Mucosa of descending colon (tissue), 3 donors: ENCODE data around the gene ATIC. TPM values are rescaled to one million over a fixed set of nuclear protein-coding genes. Genes with fewer than 3 reads are reported as not detected.

Experiments used
- ATAC-seq: fragments of 200-7000 bp; cut with Tn5 transposase; one replicate; pipeline ENCODE4 v1.9.1; 2020; ENCODE audit warnings: mild to moderate bottlenecking, moderate library complexity
- DNase-seq, 3 donors: peaks; one replicate each; pipeline ENCODE4 v3.0.0-alpha.2; 2020
- H3K36me3 ChIP-seq: fragments of 200-600 bp; one replicate; pipeline ENCODE4 v1.8.0; 2021; ENCODE audit warnings: low read depth, mild to moderate bottlenecking
- H3K4me1 ChIP-seq: fragments of 200-600 bp; one replicate; pipeline ENCODE4 v1.8.0; 2021; ENCODE audit warnings: low read depth, mild to moderate bottlenecking
- H3K4me3 ChIP-seq: fragments of 200-600 bp; one replicate; pipeline ENCODE4 v1.8.0; 2021; ENCODE audit warnings: mild to moderate bottlenecking
- H3K9me3 ChIP-seq: fragments of 200-600 bp; one replicate; pipeline ENCODE4 v1.8.0; 2021; ENCODE audit warnings: mild to moderate bottlenecking
- CTCF ChIP-seq: fragments of 200-600 bp; IDR thresholded peaks from one replicate; pipeline ENCODE4 v1.8.0; 2022; ENCODE audit warnings: antibody characterized with exemption, mild to moderate bottlenecking
- intact Hi-C, 2 donors: fragments of 100-400 bp; cut with DNase I in 1 of 2; cut with micrococcal nuclease in 1 of 2; formaldehyde crosslinking; loops; one replicate each; pipeline versions ENCODE4 v1.11.0 to v1.11.1; 2022; cut with DNase I, micrococcal nuclease
- total RNA-seq, 3 donors: library from RNA; stranded (reverse); fragmentation: NEBNext Ultra II Directional in 2 of 3; extraction: Animal tissue kit (Norgen Biotek cat#: 25700) in 2 of 3; gene quantifications; one replicate each; pipeline versions ENCODE4 v1.2.1 to v1.2.4, GENCODE V29; 2021 to 2023
- donor health status: DM: no; HTN: no; CAD: no; lungs with moderate emphysema.
- donor health status: DM: no; HTN: no; CAD: no.
- donor health status: DM: no; HTN: yes; CAD: no.

ATIC gene
- total RNA-seq, 3 donors from 2014 or later = 73.8 to 91.2 (median 76.6) TPM

GRCh38 chr2:215328066-215328465 lies 16.2 kb downstream of the ATIC start:
- Histone ChIP-seq H3K36me3 (no peaks in the 10 kb centered on the region), H3K9me3 (no peaks in the 10 kb centered on the region), H3K4me3 (no peak overlapping the region), H3K4me1 (peaks cover 5% of the 10 kb centered on the region)
- no peak for ATAC-seq
- no peak for DNase-seq
- intact Hi-C loops = no loop called here
- TF ChIP-seq CTCF = no peak

GRCh38 chr2:215332872-215333595 lies 21.2 kb downstream of the ATIC start:
- Histone ChIP-seq H3K4me3 (no peak overlapping the region), H3K4me1 (peaks cover 9% of the 10 kb centered on the region), H3K9me3 (no peaks in the 10 kb centered on the region), H3K36me3 (no peaks in the 10 kb centered on the region)
- ATAC-seq (peak; percentile 98), DNase-seq (peak in 1 of 3 donors; percentile 72)
- TF ChIP-seq CTCF = no peak
- intact Hi-C loops = no loop called here

- H3K4me3 ChIP-seq = no peak overlapping the region
- TF ChIP-seq CTCF = no peak
- intact Hi-C loops = no loop called here
- ATAC-seq (no peak), DNase-seq (no peak)
- no peaks in the 10 kb centered on the region for H3K9me3 ChIP-seq
- no peaks in the 10 kb centered on the region for H3K36me3 ChIP-seq
- H3K4me1 ChIP-seq = no peaks in the 10 kb centered on the region
Measured at GRCh38 chr2:215338883-215339679, 27.2 kb downstream of the ATIC start.

GRCh38 chr2:215347878-215348277 lies 36.0 kb downstream of the ATIC start:
- Histone ChIP-seq H3K4me1 (no peaks in the 10 kb centered on the region), H3K36me3 (no peaks in the 10 kb centered on the region), H3K4me3 (no peak overlapping the region), H3K9me3 (no peaks in the 10 kb centered on the region)
- ATAC-seq = no peak
- intact Hi-C loops = no loop called here
- no peak for TF ChIP-seq CTCF
- DNase-seq = no peak

- ATAC-seq (no peak), DNase-seq (no peak)
- H3K36me3 ChIP-seq = no peaks in the 10 kb centered on the region
- intact Hi-C loops = no loop called here
- no peak overlapping the region for H3K4me3 ChIP-seq
- no peaks in the 10 kb centered on the region for H3K4me1 ChIP-seq
- H3K9me3 ChIP-seq = no peaks in the 10 kb centered on the region
- no peak for TF ChIP-seq CTCF
Measured at GRCh38 chr2:215352602-215353001, 40.7 kb downstream of the ATIC start.
